ENCODE measurements around the gene ACTL7B.

ACTL7B gene

GRCh38 chr9:108857572-108857971, 1.8 kb upstream of the ACTL7B start:
- no peak overlapping the region for H3K4me3 ChIP-seq (ENCODE audit: control insufficient read depth, low read depth, low read length)
- TF ChIP-seq CTCF (IDR thresholded peaks at IDR 0.05; ENCODE audit: control insufficient read depth, insufficient read depth, low read depth, low read length, missing control alignments), result no peak
- no peak for DNase-seq (ENCODE audit: low read depth)

GRCh38 chr9:108855529-108855886, 278 bp downstream of the ACTL7B start:
- no peak overlapping the region for H3K4me3 ChIP-seq (ENCODE audit: control insufficient read depth, low read depth, low read length)
- DNase-seq (ENCODE audit: low read depth), result no peak
- no peak for TF ChIP-seq CTCF (IDR thresholded peaks at IDR 0.05; ENCODE audit: control insufficient read depth, insufficient read depth, low read depth, low read length, missing control alignments)

- H3K4me3 ChIP-seq (ENCODE audit: control insufficient read depth, low read depth, low read length), result no peak overlapping the region
- no peak for DNase-seq (ENCODE audit: low read depth)
- TF ChIP-seq CTCF (IDR thresholded peaks at IDR 0.05; ENCODE audit: control insufficient read depth, insufficient read depth, low read depth, low read length, missing control alignments), result no peak
Observed at GRCh38 chr9:108854641-108855528, 901 bp downstream of the ACTL7B start.

- DNase-seq (ENCODE audit: low read depth), result no peak
- no peak for TF ChIP-seq CTCF (IDR thresholded peaks at IDR 0.05; ENCODE audit: control insufficient read depth, insufficient read depth, low read depth, low read length, missing control alignments)
- no peak overlapping the region for H3K4me3 ChIP-seq (ENCODE audit: control insufficient read depth, low read depth, low read length)
Observed at GRCh38 chr9:108854094-108854493, 1.7 kb downstream of the ACTL7B start.

- DNase-seq (ENCODE audit: low read depth), result no peak
- no peak for TF ChIP-seq CTCF (IDR thresholded peaks at IDR 0.05; ENCODE audit: control insufficient read depth, insufficient read depth, low read depth, low read length, missing control alignments)
- no peak overlapping the region for H3K4me3 ChIP-seq (ENCODE audit: control insufficient read depth, low read depth, low read length)
Observed at GRCh38 chr9:108852079-108852478, 3.7 kb downstream of the ACTL7B start.

- no peak for DNase-seq (ENCODE audit: low read depth)
- no peak for TF ChIP-seq CTCF (IDR thresholded peaks at IDR 0.05; ENCODE audit: control insufficient read depth, insufficient read depth, low read depth, low read length, missing control alignments)
- no peak overlapping the region for H3K4me3 ChIP-seq (ENCODE audit: control insufficient read depth, low read depth, low read length)
Observed at GRCh38 chr9:108851138-108851537, 4.6 kb downstream of the ACTL7B start.
